Stomach (tissue), 9 donors: ENCODE measurements around the gene ASXL3. TPM values are rescaled to one million over a fixed set of nuclear protein-coding genes. Genes with fewer than 3 reads are reported as not detected.

Experiments used
- DNase-seq, 2 donors: peaks; one replicate each; pipeline versions ENCODE4 v3.0.0 to v3.0.0-alpha.2; 2013 to 2019
- H3K27ac ChIP-seq, 5 donors: fragments of 200-600 bp in 4 of 5; sonication (generic) in 4 of 5; one replicate each; pipeline ENCODE4 v1.5.1; 2013 to 2019; ENCODE audit warnings: mild to moderate bottlenecking in 1 of 5, moderate library complexity in 1 of 5
- H3K27me3 ChIP-seq, 3 donors: fragments of 200-600 bp; sonication (generic); one replicate each; pipeline ENCODE4 v1.5.1; 2017 to 2019; ENCODE audit warnings: mixed run types in 1 of 3
- H3K36me3 ChIP-seq, 4 donors: fragments of 200-600 bp; sonication (generic); 1 replicate in 3 of 4; 2 replicates in 1 of 4; pipeline ENCODE4 v1.5.1; 2016 to 2019
- H3K4me1 ChIP-seq, 4 donors: fragments of 200-600 bp; sonication (generic); one replicate each; pipeline ENCODE4 v1.5.1; 2016 to 2019
- H3K4me3 ChIP-seq, 4 donors: fragments of 200-600 bp; sonication (generic) in 3 of 4; one replicate each; pipeline ENCODE4 v1.5.1; 2016 to 2019; ENCODE audit warnings: mild to moderate bottlenecking in 1 of 4
- H3K9me3 ChIP-seq, 4 donors: fragments of 200-600 bp; sonication (generic); one replicate each; pipeline ENCODE4 v1.5.1; 2016 to 2019
- EP300 ChIP-seq: sonication (generic); formaldehyde crosslinking; IDR thresholded peaks from one replicate; pipeline ENCODE4 v1.6.1; 2017; ENCODE audit warnings: antibody characterized with exemption
- POLR2A ChIP-seq, 4 donors: fragments of 450-650 bp; IDR thresholded peaks; one replicate each; pipeline ENCODE4 v1.6.1; 2016; ENCODE audit warnings: antibody characterized with exemption in 4 of 4, control low read depth in 2 of 4, mild to moderate bottlenecking in 1 of 4, moderate library complexity in 1 of 4
- POLR2AphosphoS5 ChIP-seq, 3 donors: sonication (generic); formaldehyde crosslinking; IDR thresholded peaks; one replicate each; pipeline ENCODE4 v1.6.1; 2016; ENCODE audit warnings: antibody characterized with exemption in 3 of 3
- WGBS, 5 donors: extraction: QIAGEN DNeasy Blood & Tissue Kit in 3 of 5; methylation state at CpG; one replicate each; pipeline versions ENCODE4 v1.1.5 to v1.1.7; 2013 to 2018; 5-methylcytosine and 5-hydroxymethylcytosine counted together
- intact Hi-C: fragments of 100-400 bp; cut with DNase I; formaldehyde crosslinking; loops from one replicate; pipeline ENCODE4 v1.15.1; 2023; ENCODE audit warnings: low total_unique reads
- polyA plus RNA-seq, 3 donors: library from polyadenylated mRNA; stranded (reverse); fragments of 200-250 nt; gene quantifications; one replicate each; pipeline ENCODE4 v1.2.3, GENCODE V29; 2013
- total RNA-seq, 5 donors: library from RNA; depleted of rRNA; stranded (reverse); fragments of >200 nt; gene quantifications; one replicate each; pipeline versions ENCODE4 v1.1.0 to v1.2.3, GENCODE V29; 2014 to 2016
- TF ChIP-seq, protein P1 (sequence below), 7 experiments: fragments of 450-650 bp in 4 of 7; fragments of 200-600 bp in 3 of 7; sonication (generic) in 3 of 7; IDR thresholded peaks; one replicate each; pipeline ENCODE4 v1.5.1; 2016 to 2019; ENCODE audit warnings: antibody characterized with exemption in 7 of 7, control low read depth in 2 of 7, mild to moderate bottlenecking in 1 of 7
- donor health status: healthy with polysubstance abuse.
- donor health status: Bipolar disorder and iron deficiency.
- donor health status: healthy.

The ASXL3 gene
- total and polyA plus RNA-seq, 8 donors, result 0.28 to 8.0 (median 1.2) TPM; not detected in 1

- no peaks in the 10 kb centered on the region for H3K27me3 ChIP-seq
These were observed 49.1 kb downstream of the ASXL3 start for GRCh38 chr18:33627114-33627513.

GRCh38 chr18:33630476-33630875, 52.5 kb downstream of the ASXL3 start:
- WGBS, 5 donors, result 79 to 90% (median 89%) methylated on average over 1 of the region's 1 CpG
- H3K4me3 ChIP-seq, result no peak overlapping the region

More at GRCh38 chr18:33627114-33627513, 49.1 kb downstream of the ASXL3 start:
- 86 to 97% (median 95%) methylated on average over 3 of the region's 3 CpGs for WGBS, 5 donors
- intact Hi-C loops, result no loop called here
- Histone ChIP-seq H3K9me3 (no peaks in the 10 kb centered on the region), H3K27ac (no peak overlapping the region), H3K36me3 (no peaks in the 10 kb centered on the region), H3K4me3 (no peak overlapping the region), H3K4me1 (peaks cover 0 to 6% (median 0%) of the 10 kb centered on the region in 4 donors)
- DNase-seq, result no peak
- TF ChIP-seq EP300, result no peak
- TF ChIP-seq POLR2AphosphoS5 (IDR thresholded peaks at IDR 0.05), result no peak
- TF ChIP-seq, protein P1, sequence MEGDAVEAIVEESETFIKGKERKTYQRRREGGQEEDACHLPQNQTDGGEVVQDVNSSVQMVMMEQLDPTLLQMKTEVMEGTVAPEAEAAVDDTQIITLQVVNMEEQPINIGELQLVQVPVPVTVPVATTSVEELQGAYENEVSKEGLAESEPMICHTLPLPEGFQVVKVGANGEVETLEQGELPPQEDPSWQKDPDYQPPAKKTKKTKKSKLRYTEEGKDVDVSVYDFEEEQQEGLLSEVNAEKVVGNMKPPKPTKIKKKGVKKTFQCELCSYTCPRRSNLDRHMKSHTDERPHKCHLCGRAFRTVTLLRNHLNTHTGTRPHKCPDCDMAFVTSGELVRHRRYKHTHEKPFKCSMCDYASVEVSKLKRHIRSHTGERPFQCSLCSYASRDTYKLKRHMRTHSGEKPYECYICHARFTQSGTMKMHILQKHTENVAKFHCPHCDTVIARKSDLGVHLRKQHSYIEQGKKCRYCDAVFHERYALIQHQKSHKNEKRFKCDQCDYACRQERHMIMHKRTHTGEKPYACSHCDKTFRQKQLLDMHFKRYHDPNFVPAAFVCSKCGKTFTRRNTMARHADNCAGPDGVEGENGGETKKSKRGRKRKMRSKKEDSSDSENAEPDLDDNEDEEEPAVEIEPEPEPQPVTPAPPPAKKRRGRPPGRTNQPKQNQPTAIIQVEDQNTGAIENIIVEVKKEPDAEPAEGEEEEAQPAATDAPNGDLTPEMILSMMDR (IDR thresholded peaks at IDR 0.05), result no peak
- TF ChIP-seq POLR2A (IDR thresholded peaks at IDR 0.05), result no peak

GRCh38 chr18:33641141-33641540, 63.1 kb downstream of the ASXL3 start:
- WGBS, 5 donors, result 76 to 89% (median 83%) methylated on average over 3 of the region's 3 CpGs
- intact Hi-C loops, result no loop called here
- H3K36me3 ChIP-seq, result no peaks in the 10 kb centered on the region
- TF ChIP-seq, protein P1 (IDR thresholded peaks at IDR 0.05), result no peak
- TF ChIP-seq POLR2AphosphoS5 (IDR thresholded peaks at IDR 0.05) (no peak), POLR2A (IDR thresholded peaks at IDR 0.05) (no peak), EP300 (no peak)
- DNase-seq, result no peak
- H3K9me3 ChIP-seq, result no peaks in the 10 kb centered on the region
- H3K4me1 ChIP-seq, result no peaks in the 10 kb centered on the region
- no peak overlapping the region for H3K4me3 ChIP-seq
- H3K27ac ChIP-seq, result no peak overlapping the region
- H3K27me3 ChIP-seq, result no peaks in the 10 kb centered on the region

More at GRCh38 chr18:33630476-33630875, 52.5 kb downstream of the ASXL3 start:
- H3K36me3 ChIP-seq, result no peaks in the 10 kb centered on the region
- H3K9me3 ChIP-seq, result no peaks in the 10 kb centered on the region
- intact Hi-C loops, result no loop called here
- H3K27ac ChIP-seq, result no peak overlapping the region
- TF ChIP-seq POLR2A (IDR thresholded peaks at IDR 0.05), result no peak
- TF ChIP-seq EP300, result no peak
- TF ChIP-seq, protein P1 (IDR thresholded peaks at IDR 0.05), result no peak
- no peak for TF ChIP-seq POLR2AphosphoS5 (IDR thresholded peaks at IDR 0.05)
- no peaks in the 10 kb centered on the region for H3K27me3 ChIP-seq
- DNase-seq, result no peak
- peaks cover 0 to 6% (median 0%) of the 10 kb centered on the region in 4 donors for H3K4me1 ChIP-seq

DNA sequence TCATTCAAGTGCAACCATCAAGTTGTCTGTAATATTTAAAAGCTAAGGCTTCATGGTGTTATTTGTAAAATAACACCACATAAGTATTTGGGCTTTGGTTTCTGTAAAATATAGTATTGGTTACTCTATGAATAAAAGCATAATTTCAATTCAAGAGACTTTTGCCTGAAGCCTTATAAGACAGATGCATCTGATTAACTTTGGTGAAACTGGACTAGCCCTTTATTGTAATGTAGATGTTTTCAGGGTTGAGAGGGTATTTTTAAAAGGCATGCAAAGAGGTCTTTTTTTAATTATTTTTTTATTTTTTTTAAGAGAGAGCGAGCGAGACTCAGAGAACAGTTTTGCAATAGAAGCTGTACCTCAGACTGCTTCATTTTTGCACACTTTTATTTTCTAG, 66.5 kb downstream of the ASXL3 start:
- intact Hi-C loops, result no loop called here
- Histone ChIP-seq H3K27me3 (no peaks in the 10 kb centered on the region), H3K27ac (no peak overlapping the region), H3K9me3 (no peaks in the 10 kb centered on the region), H3K4me3 (no peak overlapping the region), H3K36me3 (no peaks in the 10 kb centered on the region), H3K4me1 (no peaks in the 10 kb centered on the region)
- no peak for DNase-seq
- 89 to 98% (median 95%) methylated on average over 2 of the region's 2 CpGs for WGBS, 5 donors
- TF ChIP-seq, protein P1 (IDR thresholded peaks at IDR 0.05), result no peak
- no peak for TF ChIP-seq EP300
- no peak for TF ChIP-seq POLR2A (IDR thresholded peaks at IDR 0.05)
- no peak for TF ChIP-seq POLR2AphosphoS5 (IDR thresholded peaks at IDR 0.05)
